Right lung (tissue), 5 donors: ENCODE data around the gene KLF13. TPM values are rescaled to one million over a fixed set of nuclear protein-coding genes. Genes with fewer than 3 reads are reported as not detected.

ENCODE experiments used
- DNase-seq, 2 donors: peaks; one replicate each; pipeline ENCODE4 v3.0.0-alpha.2; 2013
- polyA plus RNA-seq, 5 donors: library from polyadenylated mRNA; unstranded; fragments of 120-200 nt; gene quantifications; one replicate each; pipeline versions ENCODE4 v1.2.1 to v1.2.3, GENCODE V29; 2013; ENCODE audit warnings: inconsistent platforms in 1 of 5, low replicate concordance in 1 of 5; ENCODE audit not compliant: insufficient read length in 5 of 5, insufficient read depth in 1 of 5

Gene KLF13
- polyA plus RNA-seq, 5 donors: 38.6 to 57.7 (median 52.7) TPM

DNA sequence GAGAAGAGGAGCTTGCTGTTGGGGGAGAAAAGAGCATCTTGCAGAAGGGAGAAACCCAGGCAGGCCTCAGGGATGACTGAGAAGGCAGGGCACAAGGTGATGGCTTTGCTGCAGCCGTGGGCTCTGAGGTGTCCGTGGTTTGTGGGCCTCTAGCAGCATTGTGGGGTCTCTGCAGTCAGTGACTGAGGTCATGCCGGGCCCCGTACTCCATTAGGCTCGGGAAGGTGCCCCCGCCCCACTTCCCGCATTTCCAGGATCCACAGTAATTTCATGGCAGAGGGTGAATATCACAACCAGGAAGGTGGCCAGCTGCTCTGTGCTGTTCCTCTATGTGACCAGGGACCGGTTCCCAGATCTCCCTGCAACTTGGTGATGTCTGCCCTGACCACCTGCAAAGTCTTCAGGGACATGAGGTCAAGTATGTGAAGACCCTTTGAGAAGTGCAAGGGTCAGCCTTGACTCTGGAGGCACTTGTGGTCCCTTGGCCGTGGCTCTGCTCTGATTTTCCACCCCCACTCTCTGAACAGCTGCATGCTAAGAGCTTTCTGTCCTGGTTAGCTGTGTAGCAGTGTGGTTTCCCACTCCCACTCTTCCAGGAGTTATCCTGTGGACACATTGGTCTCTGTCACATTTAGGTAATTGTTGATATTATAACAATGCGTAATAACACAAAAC lies 3.6 kb downstream of the KLF13 start:
- DNase-seq: no peak

GRCh38 chr15:31330836-31331235 lies 4.2 kb downstream of the KLF13 start:
- DNase-seq: no peak

DNA sequence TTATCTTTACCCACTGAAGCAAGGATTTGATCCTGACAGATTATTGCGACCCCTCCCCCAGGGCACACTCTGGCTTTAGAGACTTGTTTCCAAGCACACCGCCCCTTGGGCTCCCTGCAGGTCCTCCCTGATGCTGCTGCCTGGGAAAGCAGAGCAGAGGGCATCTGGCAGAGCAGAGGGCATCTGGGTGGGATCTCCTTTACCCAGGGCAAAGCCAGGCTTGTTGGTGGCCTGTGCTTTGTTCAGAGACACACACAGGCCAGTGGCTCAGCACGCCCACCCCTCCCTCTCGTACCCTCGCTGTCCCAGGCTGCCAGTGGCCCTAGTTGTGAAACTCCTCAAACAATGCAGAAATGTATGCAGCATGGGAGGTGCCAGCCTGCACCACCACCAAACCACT lies 4.8 kb downstream of the KLF13 start:
- DNase-seq: no peak

- DNase-seq: no peak
These were observed 5.5 kb downstream of the KLF13 start for GRCh38 chr15:31332020-31332680.

GRCh38 chr15:31332681-31333071 lies 6.0 kb downstream of the KLF13 start:
- no peak for DNase-seq

DNA sequence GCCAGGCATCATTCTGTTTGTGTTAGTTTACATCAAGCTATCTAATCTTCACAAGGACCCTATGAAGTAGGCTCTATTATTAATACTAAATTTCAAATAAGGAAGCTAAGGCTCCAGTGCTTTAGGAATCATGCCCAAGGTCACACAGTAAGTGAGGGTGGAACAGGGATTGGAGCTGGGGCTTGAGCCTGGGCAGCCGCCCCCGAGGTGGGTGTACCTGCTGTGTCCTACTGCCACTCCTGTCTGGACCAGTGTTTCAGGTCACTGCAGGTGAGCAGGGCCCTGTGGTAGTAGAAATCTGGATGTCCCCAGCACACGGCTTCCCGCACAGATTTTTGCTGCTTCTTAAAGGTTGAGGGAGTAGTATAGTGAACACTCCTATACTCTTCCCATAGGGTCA lies 6.5 kb downstream of the KLF13 start:
- DNase-seq: no peak

- DNase-seq: no peak
These were observed 7.2 kb downstream of the KLF13 start for GRCh38 chr15:31333820-31334219.

DNA sequence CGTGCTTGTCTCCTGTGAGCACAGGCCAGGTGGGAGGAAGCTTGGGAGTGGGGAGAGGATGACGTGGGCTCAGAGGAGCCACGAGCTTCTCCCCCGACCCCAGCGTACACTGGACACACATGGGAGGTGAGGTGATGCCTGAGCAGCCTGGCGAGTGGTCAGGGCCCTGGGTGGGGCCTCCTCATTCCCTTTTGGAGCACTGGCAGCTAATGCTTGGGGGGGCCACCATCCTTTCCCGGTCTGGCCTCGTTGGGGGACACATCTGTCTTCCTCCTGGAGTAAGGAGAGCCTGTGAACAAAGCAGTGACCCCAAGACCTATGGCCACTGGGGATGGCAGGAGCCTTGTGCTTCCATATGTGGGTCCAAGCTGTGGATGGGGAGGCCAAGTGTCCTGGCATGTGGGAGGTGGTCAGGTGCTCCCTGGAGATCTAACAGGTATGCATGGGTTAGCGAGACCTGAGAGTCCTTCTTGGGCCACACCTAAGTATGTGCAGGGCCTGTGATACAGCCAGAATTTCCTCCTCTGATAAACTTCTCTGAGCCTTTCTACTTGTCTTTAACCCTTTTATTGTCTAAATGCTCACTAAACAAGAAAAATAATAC lies 9.5 kb downstream of the KLF13 start:
- no peak for DNase-seq

DNA sequence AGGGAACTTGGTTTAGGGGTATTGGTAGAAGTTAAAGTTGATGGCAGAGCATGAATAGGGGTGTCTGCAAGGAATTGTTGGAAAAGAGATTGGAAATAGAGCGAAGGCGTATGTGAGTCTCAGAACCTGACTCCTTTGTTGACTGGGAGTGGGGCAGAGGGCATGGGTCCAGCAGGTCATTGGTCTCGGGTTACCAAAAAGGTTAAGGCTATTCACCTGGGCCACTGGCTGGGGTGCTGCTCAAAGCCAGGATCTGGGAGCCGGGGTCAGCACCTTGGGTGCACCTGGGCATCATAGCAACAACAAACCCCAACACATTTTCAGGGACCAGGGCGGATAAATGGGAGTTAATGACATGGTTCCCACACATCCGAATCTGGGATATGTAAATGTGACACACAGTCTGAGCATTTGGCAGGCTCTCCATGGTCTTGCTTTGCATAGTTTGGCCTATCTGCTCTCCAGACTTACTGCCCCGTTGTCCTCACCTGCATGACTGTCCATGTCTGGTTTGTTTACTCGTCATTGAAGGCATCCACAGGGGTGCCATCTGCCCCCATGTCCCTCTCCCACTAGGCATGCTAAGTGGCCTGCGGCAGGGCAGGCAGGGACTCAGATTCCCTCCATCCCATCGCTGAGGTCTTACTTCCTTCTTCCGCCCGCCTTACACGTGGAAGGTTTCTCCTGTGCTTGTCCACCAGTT lies 10.1 kb downstream of the KLF13 start:
- no peak for DNase-seq

DNA sequence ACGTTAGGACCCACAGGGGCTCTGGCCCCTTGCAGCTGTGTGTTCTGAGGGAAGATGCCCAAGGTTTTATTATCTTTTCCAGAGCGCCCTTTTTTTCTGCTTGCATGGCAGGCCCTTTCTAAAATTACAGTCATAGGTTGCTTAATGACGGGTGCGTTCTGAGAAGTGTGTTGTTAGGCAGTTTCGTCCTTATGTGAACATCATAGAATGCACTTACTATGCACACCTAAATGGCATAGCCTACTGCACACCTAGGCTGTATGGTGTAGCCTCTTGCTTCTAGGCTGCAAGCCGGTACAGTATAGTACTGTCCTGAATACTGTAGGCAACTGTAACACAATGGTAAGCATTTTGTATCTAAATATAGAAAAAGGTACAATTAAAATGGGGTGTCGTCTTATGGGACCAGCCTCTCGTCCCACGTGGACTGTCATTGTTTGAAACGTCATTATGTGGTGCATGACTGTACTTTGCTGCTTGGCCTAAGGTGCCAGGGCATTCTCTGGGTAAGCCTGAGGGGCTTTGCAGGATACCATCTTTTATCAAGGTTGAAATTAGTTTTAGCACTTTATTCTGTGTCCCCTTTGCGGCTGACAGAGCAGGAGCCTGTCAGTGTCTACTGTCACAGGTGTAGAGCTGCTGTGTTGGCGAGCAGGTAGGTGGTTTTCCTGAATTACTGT lies 10.9 kb downstream of the KLF13 start:
- no peak for DNase-seq

- DNase-seq: no peak
These were observed 11.8 kb downstream of the KLF13 start for GRCh38 chr15:31338318-31338878.

GRCh38 chr15:31338879-31339557 lies 12.4 kb downstream of the KLF13 start:
- DNase-seq: no peak

- DNase-seq: no peak
These were observed 12.9 kb downstream of the KLF13 start for GRCh38 chr15:31339558-31339895.

DNA sequence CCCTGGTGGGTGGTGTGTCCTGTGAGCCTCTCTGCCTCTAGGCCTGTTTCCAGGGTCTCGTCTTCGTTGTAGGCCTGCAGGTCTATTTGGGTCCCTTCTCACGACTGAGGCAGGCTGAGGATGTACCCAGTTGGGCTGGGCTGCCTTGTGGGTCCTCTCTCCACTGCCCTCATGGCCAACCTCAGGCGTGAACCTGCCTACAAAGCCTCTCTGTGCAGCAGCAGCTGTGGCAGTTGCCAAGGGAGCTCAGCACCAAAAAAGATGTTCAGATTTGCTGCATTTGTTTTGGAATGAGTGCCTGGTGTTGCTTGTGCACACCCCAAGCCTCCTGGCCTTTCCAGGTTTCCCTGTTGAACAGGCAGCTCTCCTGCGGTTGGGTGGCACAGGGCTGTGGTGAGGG lies 13.4 kb downstream of the KLF13 start:
- no peak for DNase-seq

DNA sequence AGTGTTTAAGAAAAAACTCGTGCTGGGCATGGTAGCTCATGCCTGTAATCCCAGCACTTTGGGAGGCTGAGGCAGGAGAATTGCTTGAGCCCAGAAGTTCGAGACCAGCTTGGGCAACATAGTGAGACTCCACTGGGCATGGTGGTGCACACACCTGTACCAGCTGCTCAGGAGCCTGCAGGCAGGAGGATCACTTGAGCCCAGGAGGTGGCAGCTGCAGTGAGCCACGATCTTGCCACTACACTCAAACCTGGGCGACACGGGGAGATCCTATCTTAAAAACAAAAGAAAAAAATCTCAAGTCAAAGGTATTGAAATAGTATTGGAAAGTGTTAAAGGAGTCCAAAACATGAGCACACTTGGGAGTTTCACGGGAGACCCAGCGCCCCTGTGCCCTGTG lies 14.0 kb downstream of the KLF13 start:
- no peak for DNase-seq

GRCh38 chr15:31341071-31341470 lies 14.4 kb downstream of the KLF13 start:
- no peak for DNase-seq

- no peak for DNase-seq
These were observed 15.0 kb downstream of the KLF13 start for GRCh38 chr15:31341496-31342195.

DNA sequence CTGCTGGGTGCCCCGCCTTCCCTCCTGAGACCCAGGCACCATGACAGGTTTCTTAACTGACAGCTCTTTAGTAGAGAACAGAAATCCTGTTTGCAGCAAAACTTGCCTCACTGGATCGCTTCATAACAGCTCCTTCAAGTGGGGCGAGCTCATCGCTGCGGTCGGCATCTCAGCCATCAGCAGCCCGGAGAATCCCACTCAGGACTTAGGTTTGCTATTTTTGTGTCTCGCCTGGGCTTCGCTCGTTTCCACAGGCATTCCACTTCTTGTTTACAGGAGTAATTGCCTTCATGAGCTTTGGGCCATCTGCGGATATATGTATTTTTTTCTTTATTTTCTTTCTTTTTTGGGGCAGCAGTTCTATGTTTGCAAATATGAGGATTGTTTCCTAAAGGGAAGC lies 15.7 kb downstream of the KLF13 start:
- no peak for DNase-seq

DNA sequence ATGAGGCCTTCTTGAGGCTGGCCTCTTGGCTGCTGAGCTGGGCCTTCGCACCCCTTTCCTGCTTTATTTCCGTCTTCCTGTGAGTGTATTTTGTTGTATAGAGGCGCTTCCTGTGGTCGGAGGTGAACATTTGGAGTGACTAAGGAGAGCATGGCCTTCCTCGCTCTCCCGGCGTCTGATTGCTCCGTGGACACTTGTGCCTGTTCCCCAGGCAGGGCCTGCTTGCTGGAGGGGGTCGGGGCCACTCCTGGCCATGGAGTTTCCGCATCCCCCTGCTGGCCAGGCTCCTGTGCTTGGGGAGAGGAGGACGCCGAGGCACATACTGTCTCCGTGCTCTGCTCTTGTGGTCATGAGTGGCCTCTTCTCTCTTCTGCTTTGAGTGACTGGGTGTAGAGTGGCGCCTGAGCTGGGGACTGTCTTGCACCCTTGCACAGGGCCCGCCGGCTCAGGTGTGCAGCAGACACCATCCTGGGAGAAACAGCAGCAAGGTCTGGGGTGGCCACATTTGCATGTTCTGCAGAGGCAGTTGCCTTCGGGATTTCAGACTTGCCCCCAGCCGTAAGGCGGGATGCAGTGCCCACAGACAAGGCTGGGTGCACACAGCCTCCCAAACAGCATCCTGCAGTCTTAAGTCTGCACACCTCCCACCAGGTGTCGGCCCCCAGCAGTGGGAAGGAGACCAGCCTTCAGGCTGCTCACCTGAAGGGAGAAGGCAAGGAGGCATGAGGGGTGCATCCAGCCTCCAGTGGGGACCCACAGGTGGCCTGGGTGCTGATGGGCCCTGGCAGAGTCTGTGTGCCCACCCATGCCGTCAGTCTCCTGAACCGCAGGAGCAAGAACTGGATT lies 16.4 kb downstream of the KLF13 start:
- no peak for DNase-seq

DNA sequence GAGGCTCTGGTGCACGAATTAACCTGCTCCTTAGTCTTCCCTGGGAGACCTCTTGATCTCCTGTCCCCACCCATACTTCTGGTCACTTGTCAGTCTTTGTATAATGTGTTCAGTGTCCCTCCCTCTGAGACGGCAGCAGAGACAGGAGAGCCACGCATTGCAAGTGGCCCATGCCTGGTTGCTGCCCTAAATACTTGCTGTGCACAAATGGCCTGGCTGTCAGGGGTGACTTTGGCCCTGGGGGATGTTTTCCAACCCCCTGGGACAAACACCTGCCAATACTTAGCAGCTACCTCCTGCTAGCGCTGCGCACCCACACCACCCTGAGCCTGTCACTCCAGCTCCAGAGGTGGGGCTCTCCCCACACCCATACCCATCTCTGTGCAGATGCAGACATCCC lies 17.2 kb downstream of the KLF13 start:
- no peak for DNase-seq
